DMS53 (cell line): ENCODE measurements around the gene TGFB1.
A peak's percentile ranks its signal among the peaks of the same experiment; 100 is the strongest.

ENCODE experiments used
- DNase-seq: peaks from one replicate; lab custom pipeline; 2025; lab: John Stamatoyannopoulos, UW

The TGFB1 gene

GRCh38 chr19:41341669-41342490, 11.8 kb downstream of the TGFB1 start:
- DNase-seq: peak; percentile 86

- no peak for DNase-seq
Observed at GRCh38 chr19:41339936-41340335, 13.8 kb downstream of the TGFB1 start.

GRCh38 chr19:41335467-41335866, 18.3 kb downstream of the TGFB1 start:
- DNase-seq: no peak

GRCh38 chr19:41334793-41335192, 18.9 kb downstream of the TGFB1 start:
- no peak for DNase-seq

- DNase-seq: no peak
Observed at GRCh38 chr19:41332468-41332867, 21.3 kb downstream of the TGFB1 start.

- DNase-seq: no peak
Observed at GRCh38 chr19:41332000-41332399, 21.7 kb downstream of the TGFB1 start.

- DNase-seq: no peak
Observed at GRCh38 chr19:41330946-41331678, 22.6 kb downstream of the TGFB1 start.

- DNase-seq: peak; percentile 48
Observed at GRCh38 chr19:41330481-41330880, 23.2 kb downstream of the TGFB1 start.

- DNase-seq: no peak
Observed at GRCh38 chr19:41328842-41329225, 24.9 kb downstream of the TGFB1 start.

- peak; percentile 80 for DNase-seq
Observed at GRCh38 chr19:41328157-41328841, 25.4 kb downstream of the TGFB1 start.

GRCh38 chr19:41327576-41328156, 26.1 kb downstream of the TGFB1 start:
- peak; percentile 95 for DNase-seq

GRCh38 chr19:41327076-41327575, 26.6 kb downstream of the TGFB1 start:
- DNase-seq: peak; percentile 77

GRCh38 chr19:41325947-41326706, 27.6 kb downstream of the TGFB1 start:
- DNase-seq: peak; percentile 87

GRCh38 chr19:41325640-41325946, 28.1 kb downstream of the TGFB1 start:
- no peak for DNase-seq

- peak; percentile 84 for DNase-seq
Observed at GRCh38 chr19:41324921-41325639, 28.6 kb downstream of the TGFB1 start.

GRCh38 chr19:41324231-41324702, 29.5 kb downstream of the TGFB1 start:
- peak; percentile 64 for DNase-seq

GRCh38 chr19:41323430-41324125, 30.1 kb downstream of the TGFB1 start:
- DNase-seq: no peak

GRCh38 chr19:41323023-41323422, 30.7 kb downstream of the TGFB1 start:
- DNase-seq: no peak

GRCh38 chr19:41322451-41322850, 31.3 kb downstream of the TGFB1 start:
- DNase-seq: no peak

- peak; percentile 64 for DNase-seq
Observed at GRCh38 chr19:41321600-41322270, 32.0 kb downstream of the TGFB1 start.
